ENCODE results near the gene GNB5.
"Not testable (repeated sequence)": the region's sequence is repeated elsewhere in the genome, so short reads cannot be mapped to it uniquely, and the experiment has no call there.

GNB5 gene

GRCh38 chr15:52165494-52166131 lies 25.6 kb downstream of the GNB5 start:
- DNase-seq (ENCODE audit: low spot score) = not testable (repeated sequence)

DNA sequence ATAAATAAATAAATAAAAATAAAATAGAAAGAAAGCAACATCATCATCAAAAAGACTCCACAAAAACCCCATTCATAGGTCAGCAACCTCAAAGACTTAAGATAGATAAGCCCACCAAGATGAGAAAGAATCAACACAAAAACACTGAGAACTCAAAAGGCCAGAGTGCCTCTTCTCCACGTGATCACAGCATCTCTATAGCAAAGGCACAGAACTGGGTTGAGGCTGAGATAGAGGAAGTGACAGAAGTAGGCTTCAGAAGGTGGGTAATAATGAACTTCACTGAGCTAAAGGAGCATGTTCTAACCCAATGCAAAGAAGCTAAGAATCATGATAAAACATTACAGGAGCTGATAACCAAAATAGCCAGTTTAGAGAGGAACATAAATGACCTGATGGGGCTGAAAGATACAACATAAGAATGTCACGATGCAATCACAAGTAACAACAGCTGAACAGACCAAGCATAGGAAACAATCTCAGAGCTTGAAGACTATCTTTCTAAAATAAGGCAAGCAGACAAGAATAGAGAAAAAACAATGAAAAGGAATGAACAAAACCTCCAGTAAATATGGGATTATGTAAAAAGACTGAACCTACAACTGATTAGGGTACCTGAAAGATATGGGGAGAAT lies 26.4 kb downstream of the GNB5 start:
- no peak for DNase-seq (ENCODE audit: low spot score)

- peak; percentile 57 for DNase-seq (ENCODE audit: low spot score)
Observed at GRCh38 chr15:52163321-52164190, 27.6 kb downstream of the GNB5 start.

- DNase-seq (ENCODE audit: low spot score) = no peak
Observed at GRCh38 chr15:52162876-52163275, 28.3 kb downstream of the GNB5 start.

- no peak for DNase-seq (ENCODE audit: low spot score)
Observed at GRCh38 chr15:52162260-52162659, 28.9 kb downstream of the GNB5 start.

- no peak for DNase-seq (ENCODE audit: low spot score)
Observed at GRCh38 chr15:52161406-52161966, 29.7 kb downstream of the GNB5 start.

GRCh38 chr15:52159645-52160044 lies 31.5 kb downstream of the GNB5 start:
- no peak for DNase-seq (ENCODE audit: low spot score)

- no peak for DNase-seq (ENCODE audit: low spot score)
Observed at GRCh38 chr15:52158084-52158765, 33.0 kb downstream of the GNB5 start.

- no peak for DNase-seq (ENCODE audit: low spot score)
Observed at GRCh38 chr15:52155878-52156277, 35.3 kb downstream of the GNB5 start.

DNA sequence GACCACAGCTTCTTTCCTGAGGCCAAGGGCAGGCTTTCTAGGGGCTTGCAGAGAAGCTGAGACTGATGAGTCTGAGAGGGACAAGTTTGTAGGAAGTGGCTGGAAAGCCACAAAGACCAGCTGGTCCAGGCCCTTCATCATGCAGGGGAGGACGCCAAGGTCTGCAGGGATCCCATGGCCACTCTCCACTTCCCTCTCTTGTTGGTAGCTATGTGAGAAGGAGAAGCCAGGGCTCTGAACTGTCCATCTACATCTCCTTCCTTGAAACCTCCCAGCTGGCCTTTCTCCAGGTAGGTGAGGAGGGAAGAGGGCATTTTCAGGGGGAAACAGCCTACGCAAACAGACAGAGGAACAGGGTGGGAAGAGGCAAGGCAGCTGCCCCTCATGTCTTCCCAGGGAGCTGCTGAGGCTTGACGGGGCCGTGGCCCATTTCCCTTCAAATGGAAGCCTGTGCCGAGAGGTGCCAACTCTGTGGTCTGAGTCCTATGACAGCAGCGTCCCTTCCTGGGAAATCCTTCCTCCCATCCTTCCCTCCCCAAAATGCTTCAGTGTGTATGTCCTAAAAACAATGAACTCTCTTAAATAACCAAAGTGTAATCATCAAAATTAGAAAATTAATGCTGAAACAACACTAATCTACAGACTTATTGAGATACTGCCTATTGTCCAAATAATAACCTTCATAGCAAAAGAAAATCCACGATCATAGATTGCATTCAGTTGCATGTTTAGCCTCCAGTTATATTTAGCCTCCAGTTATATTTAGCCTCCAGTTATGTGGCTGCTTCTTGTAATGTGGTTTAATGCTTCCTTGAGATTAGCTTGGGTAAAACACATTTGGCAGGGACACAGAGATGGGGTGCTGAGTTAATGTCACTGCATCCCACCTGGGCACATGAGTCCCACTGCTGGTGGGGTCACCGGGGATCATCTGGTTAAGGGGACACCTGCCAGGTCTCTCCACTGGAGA lies 36.0 kb downstream of the GNB5 start:
- no peak for DNase-seq (ENCODE audit: low spot score)

DNA sequence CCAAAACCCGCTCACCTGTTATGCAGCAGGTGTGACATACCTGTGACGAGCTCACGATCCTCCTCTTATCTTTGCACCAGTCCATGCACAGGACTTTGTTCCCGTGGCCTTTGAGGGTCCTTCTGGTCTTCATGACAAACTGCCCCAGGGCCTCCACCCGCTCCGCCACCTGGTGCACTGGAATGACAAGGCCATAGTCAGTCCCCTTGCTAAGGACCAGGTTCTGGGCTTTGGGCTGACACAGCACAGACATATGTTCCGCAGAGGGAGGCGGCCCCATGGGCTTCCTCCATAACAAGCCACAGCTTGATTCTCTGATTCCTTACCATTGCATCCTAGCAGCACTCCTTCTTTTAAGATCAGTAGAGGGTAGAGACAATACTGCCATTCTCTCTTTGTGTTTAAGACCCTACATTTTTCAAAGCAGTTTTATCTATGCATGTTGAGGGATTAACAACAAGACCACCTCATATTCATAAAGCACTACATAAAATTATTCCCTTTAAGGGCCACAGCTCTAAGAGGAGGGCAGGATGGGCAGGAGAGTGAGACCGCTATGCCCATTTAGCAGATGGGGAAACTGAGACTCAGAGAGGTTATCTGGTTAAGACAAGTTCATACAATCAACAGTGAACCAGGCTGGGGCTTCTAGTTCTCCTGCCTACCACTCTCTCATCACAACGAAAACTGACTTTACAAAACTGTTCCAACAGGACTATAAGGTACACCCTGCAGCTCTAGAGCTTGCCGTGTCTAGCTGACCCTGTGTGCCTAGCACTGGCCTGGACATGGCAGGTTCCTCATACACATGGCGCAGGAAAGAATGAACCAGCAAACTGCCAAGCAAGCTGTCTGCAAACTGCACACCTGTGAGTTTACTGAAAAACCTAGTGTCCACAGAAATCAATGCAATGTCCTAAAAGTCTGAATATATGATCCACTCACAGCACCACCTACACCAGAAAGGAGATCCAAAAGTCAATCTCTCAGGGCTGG lies 37.0 kb downstream of the GNB5 start:
- no peak for DNase-seq (ENCODE audit: low spot score)

GRCh38 chr15:52151353-52151752 lies 39.8 kb downstream of the GNB5 start:
- no peak for DNase-seq (ENCODE audit: low spot score)

- no peak for DNase-seq (ENCODE audit: low spot score)
Observed at GRCh38 chr15:52150871-52151270, 40.3 kb downstream of the GNB5 start.

- DNase-seq (ENCODE audit: low spot score) = no peak
Observed at GRCh38 chr15:52150043-52150825, 41.0 kb downstream of the GNB5 start.

- DNase-seq (ENCODE audit: low spot score) = no peak
Observed at GRCh38 chr15:52148403-52148802, 42.8 kb downstream of the GNB5 start.

DNA sequence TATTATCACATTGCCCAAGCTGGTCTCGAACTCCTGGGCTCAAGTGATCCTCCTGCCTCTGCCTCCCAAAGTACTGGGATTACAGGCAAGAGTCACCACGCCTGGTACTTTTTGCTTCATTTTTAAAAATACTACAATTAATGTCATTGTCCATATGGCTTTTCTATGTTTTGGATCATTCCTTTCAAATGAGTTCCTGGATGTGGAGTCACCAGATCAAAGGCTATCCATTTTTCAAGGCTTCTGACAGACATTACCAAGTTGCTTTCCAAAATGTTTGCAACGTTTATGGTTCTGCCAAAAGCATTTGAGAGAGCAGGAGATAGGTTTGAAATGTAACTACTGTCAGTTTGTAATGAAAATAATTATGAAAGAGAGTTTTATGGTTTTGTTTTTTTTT lies 44.4 kb downstream of the GNB5 start:
- no peak for DNase-seq (ENCODE audit: low spot score)

DNA sequence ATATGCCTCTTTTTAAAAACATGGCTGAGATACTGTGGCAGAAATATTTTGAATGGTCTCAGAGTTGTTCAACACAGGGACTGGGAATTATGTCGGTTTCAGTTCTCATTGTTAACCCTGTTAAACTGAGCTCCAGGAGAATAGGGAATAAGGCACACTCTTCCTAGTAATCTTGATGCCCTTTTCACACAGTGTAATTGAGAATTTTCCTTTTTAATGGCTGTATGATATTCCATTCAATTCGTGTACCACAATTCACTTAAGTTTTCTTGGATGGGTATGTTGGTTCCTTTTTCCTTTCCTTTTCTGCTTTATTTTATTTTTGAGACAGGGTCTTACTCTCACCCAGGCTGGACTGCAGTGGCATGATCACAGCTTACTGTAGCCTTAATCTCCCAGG lies 44.9 kb downstream of the GNB5 start:
- DNase-seq (ENCODE audit: low spot score) = no peak

DNA sequence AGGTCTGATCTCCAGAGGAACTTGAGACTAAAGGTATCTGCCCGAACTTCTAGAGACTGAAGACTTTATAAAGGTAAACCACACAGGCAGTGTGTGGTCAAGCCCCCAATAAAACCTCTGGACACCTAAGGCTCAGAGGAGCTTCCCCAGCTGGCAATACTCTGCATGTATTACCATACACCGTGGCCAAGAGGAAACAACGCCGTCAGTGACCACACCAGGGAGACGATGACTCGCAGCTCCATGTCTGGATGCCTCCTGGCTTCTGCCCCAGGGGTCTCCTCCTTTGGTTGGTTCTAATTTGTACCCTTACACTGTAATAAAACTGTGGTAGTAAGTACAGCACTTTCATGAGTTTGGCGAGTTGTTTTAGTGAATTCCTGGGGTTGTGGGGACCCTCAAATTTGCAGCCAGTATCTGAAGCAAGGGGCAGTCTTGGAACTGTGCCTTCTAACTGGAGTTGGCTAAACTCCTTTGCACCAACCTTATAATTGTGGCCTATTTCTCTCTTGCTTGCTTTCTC lies 46.5 kb downstream of the GNB5 start:
- DNase-seq (ENCODE audit: low spot score) = no peak

DNA sequence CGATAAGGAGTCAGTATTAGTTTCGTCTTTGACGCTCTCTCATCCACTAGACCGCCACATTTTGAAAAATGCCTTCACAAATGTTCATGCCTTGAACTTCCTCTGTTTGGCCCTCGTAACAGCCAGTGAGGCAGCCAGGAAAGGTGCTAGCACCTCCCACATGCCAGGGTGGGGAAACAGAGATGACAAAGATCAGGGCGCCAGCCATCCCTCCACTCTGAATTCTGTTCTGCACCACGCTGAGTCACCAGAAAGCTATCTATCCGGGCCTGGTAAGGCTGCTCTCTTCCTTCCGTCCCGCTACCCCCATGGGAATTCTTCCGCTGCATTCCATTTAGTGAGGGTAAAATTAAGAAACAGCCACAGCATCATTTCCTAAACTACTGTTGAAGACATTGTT lies 47.3 kb downstream of the GNB5 start:
- DNase-seq (ENCODE audit: low spot score) = no peak

Data from D341Med (cell line).